ENCODE results near the gene CNOT1. TPM values are rescaled to one million over a fixed set of nuclear protein-coding genes. Genes with fewer than 3 reads are reported as not detected.
A peak's percentile ranks its signal among the peaks of the same experiment; 100 is the strongest.

Gene CNOT1
- total RNA-seq, 1 experiment from 2014 or later: 328 TPM

GRCh38 chr16:58628845-58629732 lies 537 bp downstream of the CNOT1 start:
- Histone ChIP-seq H4K8ac (replicated peaks; ENCODE audit: insufficient read length, low read depth, low read length) (no peak overlapping the region), H2BK120ac (ENCODE audit: low read depth, low read length, poor library complexity, severe bottlenecking) (peak overlapping the region; percentile 38), H2BK12ac (ENCODE audit: insufficient read length, low read depth, low read length) (no peak overlapping the region), H3K23me2 (ENCODE audit: insufficient read length, low read depth, low read length, poor library complexity, severe bottlenecking) (peaks cover 9% of the 10 kb centered on the region), H4K5ac (ENCODE audit: insufficient read length, low read depth, low read length) (peak overlapping the region; percentile 17), H2BK15ac (ENCODE audit: low read depth, low read length) (no peak overlapping the region), H3K79me2 (ENCODE audit: insufficient read depth, low read length) (peaks cover 35% of the 10 kb centered on the region; the same call in 1 of the 2 replicates), H3K23ac (ENCODE audit: insufficient read length, low read depth, low read length) (no peak overlapping the region), H2BK5ac (ENCODE audit: insufficient read length, low read length) (no peak overlapping the region), H2AFZ (ENCODE audit: low read length) (no peak overlapping the region), H3K18ac (ENCODE audit: insufficient read length, low read depth, low read length) (peak overlapping the region; percentile 97), H3T11ph (ENCODE audit: low read length) (no peak overlapping the region), H2AK5ac (ENCODE audit: insufficient read length, low read length) (no peak overlapping the region), H3K27ac (ENCODE audit: insufficient read length, low read depth, low read length) (peak overlapping the region; percentile 4), H3K4me2 (ENCODE audit: insufficient read depth, insufficient read length, low read length) (peak overlapping the region; percentile 96), H3K9me3 (ENCODE audit: control insufficient read depth, low read depth, low read length) (no peaks in the 10 kb centered on the region), H4K20me1 (ENCODE audit: control insufficient read depth, insufficient read depth, insufficient read length) (no peaks in the 10 kb centered on the region), H3K27me3 (ENCODE audit: insufficient read depth, low read length) (no peaks in the 10 kb centered on the region), H3K9ac (ENCODE audit: extremely low read depth, insufficient read length, low read length) (peak overlapping the region; percentile 96), H3K14ac (ENCODE audit: insufficient read depth, low read length) (peak overlapping the region; percentile 87), H4K91ac (ENCODE audit: insufficient read length, low read depth, low read length) (peak overlapping the region; percentile 49), H3K4me1 (ENCODE audit: insufficient read depth, low read length) (no peaks in the 10 kb centered on the region), H2BK20ac (ENCODE audit: low read depth, low read length, poor library complexity, severe bottlenecking) (no peak overlapping the region), H3K79me1 (ENCODE audit: insufficient read depth, low read depth, low read length, poor library complexity, severe bottlenecking) (no peaks in the 10 kb centered on the region), H3K4ac (ENCODE audit: low read depth, low read length) (peak overlapping the region; percentile 22), H3K56ac (ENCODE audit: insufficient read length, low read depth, low read length) (peak overlapping the region; percentile 2)
- peaks cover 11 to 21% (median 12%) of the 10 kb centered on the region in 3 experiments for H3K36me3 Mint-ChIP-seq (ENCODE audit: insufficient read depth in 1 of 3, low read depth in 3 of 3)
- WGBS (ENCODE audit: extremely low coverage, insufficient read length, low lambda C conversion rate): no CpG with 5 or more reads among the region's 53 CpGs
- peak; percentile 32 for DNase-seq
- peaks cover 11 to 15% of the 10 kb centered on the region in 2 experiments for H3K4me1 Mint-ChIP-seq
- peak overlapping the region; percentile 100 for H3K27ac Mint-ChIP-seq
- H3K27me3 Mint-ChIP-seq (ENCODE audit: low read depth): peaks cover 1% of the 10 kb centered on the region; the same call in 1 of the 2 replicates
- H3K4me3 Mint-ChIP-seq: peak overlapping the region; percentile 100
- peaks cover 0 to 3% of the 10 kb centered on the region in 2 experiments; a peak in 3 of 5 replicates for H3K9me3 Mint-ChIP-seq
- no peak for TF ChIP-seq CTCF (conservative IDR thresholded peaks at IDR 0.05)

Data from H9 (cell line).